GM18508 (cell line): ENCODE data around the gene TNFRSF1B.

Source experiments
- ATAC-seq: cut with Tn5 transposase; IDR thresholded peaks from one replicate; pipeline ENCODE4 v1.9.1; 2021; ENCODE audit warnings: moderate number of reproducible peaks; ENCODE audit not compliant: insufficient read depth, unreplicated experiment

TNFRSF1B gene

GRCh38 chr1:12141163-12141850, 25.5 kb upstream of the TNFRSF1B start:
- no peak for ATAC-seq

- ATAC-seq, result no peak
Observed at GRCh38 chr1:12142141-12142823, 24.5 kb upstream of the TNFRSF1B start.

GRCh38 chr1:12142891-12143630, 23.7 kb upstream of the TNFRSF1B start:
- ATAC-seq, result no peak

DNA sequence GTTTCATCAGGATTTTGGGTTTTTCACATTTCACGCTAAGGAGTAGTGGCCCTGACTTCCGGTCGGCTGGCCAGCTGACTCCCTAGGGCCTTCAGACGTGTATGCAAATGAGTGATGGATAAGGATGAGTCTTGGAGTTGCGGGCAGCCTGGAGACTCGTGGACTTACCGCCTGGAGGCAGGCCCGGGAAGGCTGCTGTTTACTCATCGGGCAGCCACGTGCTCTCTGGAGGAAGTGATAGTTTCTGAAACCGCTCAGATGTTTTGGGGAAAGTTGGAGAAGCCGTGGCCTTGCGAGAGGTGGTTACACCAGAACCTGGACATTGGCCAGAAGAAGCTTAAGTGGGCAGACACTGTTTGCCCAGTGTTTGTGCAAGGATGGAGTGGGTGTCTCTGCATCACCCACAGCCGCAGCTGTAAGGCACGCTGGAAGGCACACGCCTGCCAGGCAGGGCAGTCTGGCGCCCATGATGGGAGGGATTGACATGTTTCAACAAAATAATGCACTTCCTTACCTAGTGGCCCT, 23.1 kb upstream of the TNFRSF1B start:
- ATAC-seq, result no peak

DNA sequence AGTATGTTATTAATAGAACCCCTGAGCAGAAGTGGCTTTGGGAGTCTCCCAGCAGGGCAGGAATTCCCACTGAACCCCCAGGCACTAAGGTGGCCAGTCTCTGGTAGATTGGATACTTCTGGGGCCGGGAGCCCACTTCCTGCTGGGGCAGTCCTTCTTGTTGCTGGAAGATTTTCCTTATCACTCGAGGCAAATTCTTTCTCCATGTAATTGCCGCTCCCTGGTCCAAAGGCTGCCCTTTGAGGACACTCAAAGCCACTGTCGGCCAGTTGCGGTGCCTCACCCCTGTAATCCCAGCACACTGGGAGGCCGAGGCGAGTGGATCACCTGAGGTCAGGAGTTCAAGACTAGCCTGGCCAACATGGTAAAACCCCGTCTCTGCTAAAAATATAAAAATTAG, 22.6 kb upstream of the TNFRSF1B start:
- no peak for ATAC-seq

DNA sequence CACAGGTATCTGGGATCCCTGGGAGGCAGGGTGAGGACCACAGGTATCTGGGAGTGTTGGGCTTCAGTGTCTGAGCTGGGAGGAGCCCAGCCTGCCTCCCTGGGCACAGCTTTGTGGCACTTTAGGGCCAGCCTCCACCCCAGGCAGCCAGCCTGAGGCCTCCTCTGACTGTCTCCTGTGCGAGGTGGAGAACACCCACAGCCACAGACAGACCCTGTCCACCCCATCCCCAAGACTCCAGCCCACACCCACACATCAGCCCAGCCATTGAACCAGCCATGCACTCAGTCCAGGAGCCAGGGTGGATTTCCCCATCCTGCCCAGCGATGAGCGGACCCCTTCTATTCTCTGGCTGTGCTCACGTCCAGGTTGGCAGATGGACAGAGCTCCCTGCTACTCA, 21.8 kb upstream of the TNFRSF1B start:
- no peak for ATAC-seq

- no peak for ATAC-seq
Observed at GRCh38 chr1:12145616-12146342, 21.0 kb upstream of the TNFRSF1B start.

DNA sequence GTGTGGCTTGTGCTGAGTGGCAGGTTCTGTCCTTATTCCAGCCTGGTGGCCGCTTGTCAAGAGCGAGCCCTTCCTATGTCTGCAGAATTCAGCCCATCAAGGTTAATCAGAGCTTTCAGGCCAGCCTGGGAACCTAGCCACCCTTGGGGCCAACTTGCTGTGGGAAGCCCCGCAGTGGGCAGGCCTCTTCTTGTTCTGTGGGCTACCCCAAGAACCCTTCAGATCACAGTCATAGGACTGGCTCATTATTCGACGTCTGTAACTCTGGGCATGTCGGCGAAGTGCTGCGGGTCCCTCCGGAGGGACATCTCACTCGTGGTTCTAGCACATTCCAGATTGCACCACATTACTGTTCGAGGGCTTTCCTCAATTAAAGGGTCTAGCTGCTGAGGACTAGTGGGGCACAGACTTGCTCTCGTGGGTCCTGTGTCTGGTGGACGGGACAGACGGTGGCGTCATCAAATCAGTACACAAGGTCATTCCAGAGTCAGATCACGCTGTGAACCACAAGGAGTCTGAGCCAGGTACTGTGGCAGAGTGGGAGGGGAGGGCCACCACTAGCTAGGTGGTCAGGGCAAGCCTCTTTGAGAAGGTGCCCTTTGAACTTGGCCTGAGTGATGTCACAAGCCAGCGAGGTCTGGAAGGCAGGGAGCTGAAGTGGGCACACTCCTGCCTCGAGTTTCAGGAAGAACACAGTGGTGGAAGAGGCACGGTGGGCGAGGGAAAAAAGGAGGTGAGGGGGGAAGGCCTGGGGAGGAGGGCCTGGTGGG, 20.3 kb upstream of the TNFRSF1B start:
- no peak for ATAC-seq

GRCh38 chr1:12147201-12147701, 19.5 kb upstream of the TNFRSF1B start:
- ATAC-seq, result no peak

DNA sequence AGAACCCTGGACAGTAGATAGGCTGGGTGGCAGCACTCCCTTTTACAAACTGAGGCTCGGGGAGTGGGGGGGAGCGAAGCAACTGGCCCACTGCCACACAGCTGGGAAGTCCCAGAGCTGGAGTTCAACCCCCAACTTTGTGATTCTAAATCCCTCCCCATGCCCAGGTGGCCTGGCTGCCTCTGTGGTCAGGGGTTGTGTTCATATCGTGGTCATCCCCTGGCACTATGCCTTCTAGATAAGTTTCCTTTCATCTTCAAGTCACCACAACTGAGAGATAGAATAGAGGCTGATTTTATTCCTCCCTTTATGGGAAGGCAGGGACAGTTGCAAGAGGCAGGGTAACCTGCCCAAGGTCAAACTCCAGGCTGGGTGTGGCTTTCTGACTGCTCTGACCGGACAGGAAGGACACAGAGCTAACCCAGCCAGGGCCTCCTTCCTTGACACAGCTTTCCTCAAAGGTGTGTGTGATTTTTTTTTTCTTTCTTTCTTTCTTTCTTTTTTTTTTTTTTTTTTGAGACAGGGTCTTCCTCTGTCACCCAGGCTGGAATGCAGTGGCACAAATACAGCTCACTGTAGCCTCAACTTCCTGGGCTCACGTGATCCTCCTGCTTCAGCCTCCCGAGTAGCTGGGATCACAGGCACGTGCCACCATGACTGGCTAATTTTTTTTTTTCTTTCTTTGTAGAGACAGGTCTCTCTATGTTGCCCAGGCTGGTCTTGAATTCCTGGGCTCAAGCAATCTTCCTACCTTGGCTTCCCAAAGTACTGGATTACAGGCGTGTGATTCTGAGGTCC, 18.4 kb upstream of the TNFRSF1B start:
- no peak for ATAC-seq

GRCh38 chr1:12148958-12149790, 17.6 kb upstream of the TNFRSF1B start:
- no peak for ATAC-seq

- no peak for ATAC-seq
Observed at GRCh38 chr1:12149791-12150175, 17.0 kb upstream of the TNFRSF1B start.

DNA sequence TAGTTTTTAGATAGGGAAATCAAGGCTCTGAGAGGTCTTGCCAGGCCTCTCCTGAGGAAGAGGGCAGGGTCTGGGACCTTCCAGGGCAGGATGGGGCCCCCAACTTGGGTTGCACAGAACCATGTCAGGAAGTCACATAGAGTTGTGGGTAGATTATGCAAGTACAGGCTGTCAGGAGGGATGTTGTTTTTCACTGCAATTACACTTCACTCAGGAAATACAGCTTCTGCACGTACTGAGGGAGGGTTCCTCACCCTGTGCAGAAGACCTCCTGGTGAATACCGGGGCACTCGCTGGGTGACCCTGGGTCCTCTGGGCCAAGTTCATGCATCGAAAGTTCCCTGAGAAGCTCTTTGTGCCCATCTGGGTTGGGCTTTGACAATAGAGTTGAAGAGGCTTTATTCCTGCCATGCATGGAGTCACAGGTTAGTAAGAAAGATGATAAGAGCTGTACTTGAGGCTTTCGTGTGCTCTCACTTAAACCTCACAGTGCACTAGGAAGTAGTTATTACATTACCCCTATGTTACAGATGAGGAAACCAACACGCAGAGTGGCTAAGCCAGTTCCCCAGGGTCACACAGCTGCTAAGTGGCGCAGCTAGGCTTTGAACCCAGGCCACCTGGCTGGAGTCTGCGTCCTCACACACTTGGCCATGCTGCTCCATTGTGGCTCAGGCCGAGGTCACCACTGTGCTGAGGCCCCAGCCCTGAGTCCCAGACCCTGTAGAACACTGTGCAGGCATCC, 16.2 kb upstream of the TNFRSF1B start:
- ATAC-seq, result no peak

- ATAC-seq, result no peak
Observed at GRCh38 chr1:12151465-12151864, 15.3 kb upstream of the TNFRSF1B start.

GRCh38 chr1:12152113-12152891, 14.5 kb upstream of the TNFRSF1B start:
- ATAC-seq, result no peak

DNA sequence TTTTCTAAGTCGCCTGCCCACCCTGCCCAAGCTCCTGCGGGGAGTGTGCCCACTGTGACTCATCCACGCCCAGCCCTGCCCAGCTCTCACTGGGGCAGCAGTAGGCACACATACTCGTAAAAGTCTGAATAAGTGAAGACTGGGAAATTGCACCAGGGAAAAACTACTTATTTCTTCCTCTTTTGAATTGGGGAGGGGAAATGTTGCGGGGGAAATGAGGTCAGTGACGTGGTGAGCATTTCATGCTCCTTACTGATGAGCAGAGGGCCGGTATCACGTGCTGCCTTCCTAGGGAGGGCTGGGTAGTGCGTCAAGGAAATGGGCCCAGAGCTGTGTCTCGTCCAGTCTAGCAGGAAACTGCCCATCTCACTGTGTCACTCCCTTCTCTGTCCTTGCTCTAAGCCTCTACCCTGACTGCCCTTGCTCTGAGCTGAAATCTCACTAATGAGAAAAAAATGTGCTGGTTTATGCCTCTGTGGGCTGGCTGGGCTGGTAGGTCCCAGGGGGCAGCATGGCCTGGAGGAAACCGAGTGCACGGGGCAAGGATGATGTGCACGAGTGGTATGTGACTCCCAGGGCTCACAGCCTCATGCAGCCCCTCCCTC, 13.5 kb upstream of the TNFRSF1B start:
- ATAC-seq, result no peak
